ENCODE measurements around the gene MCTP2.
A peak's percentile ranks its signal among the peaks of the same experiment; 100 is the strongest.

The MCTP2 gene, protein sequence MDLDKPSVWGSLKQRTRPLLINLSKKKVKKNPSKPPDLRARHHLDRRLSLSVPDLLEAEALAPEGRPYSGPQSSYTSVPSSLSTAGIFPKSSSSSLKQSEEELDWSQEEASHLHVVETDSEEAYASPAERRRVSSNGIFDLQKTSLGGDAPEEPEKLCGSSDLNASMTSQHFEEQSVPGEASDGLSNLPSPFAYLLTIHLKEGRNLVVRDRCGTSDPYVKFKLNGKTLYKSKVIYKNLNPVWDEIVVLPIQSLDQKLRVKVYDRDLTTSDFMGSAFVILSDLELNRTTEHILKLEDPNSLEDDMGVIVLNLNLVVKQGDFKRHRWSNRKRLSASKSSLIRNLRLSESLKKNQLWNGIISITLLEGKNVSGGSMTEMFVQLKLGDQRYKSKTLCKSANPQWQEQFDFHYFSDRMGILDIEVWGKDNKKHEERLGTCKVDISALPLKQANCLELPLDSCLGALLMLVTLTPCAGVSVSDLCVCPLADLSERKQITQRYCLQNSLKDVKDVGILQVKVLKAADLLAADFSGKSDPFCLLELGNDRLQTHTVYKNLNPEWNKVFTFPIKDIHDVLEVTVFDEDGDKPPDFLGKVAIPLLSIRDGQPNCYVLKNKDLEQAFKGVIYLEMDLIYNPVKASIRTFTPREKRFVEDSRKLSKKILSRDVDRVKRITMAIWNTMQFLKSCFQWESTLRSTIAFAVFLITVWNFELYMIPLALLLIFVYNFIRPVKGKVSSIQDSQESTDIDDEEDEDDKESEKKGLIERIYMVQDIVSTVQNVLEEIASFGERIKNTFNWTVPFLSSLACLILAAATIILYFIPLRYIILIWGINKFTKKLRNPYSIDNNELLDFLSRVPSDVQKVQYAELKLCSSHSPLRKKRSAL

DNA sequence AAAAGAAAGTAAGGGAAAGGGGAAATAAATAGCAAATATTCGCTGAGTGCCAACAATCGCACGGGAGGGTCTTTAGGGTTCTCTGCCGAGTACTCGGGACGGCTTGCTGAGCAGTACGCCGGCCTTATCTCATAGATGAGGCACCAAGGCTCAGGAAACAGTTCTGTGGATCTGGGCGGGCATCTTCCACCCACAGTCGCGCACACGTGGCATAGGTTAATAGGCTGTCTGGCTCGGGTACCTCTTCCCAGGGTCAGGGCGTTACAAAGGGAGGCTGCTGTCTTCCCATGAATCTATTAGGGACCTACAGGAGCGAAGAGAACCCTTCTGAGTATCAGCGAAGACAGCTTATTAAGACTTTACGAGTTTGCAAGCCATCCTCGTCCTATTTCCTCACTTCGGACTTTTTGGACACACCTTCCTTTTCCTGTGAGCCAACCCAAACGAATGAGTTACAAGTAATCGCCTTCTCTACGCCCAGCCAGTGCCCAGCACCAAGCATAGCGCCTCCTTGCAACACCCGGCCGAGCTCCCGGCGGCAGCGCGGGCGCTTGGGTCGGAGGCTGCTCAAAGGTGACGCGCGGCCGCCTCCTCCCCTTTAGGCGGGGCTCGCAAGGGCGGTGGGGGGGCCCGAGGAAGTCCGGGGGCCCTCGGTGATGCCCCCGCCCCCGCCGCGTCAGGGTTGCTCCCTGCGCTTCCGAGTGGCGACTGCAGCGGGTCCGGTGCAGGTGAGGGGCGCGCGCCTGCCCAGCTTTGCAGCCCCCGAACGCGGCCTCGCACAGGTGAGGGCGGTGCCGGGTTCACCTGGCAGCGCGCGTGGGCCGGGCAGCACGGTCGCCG lies at the start of gene MCTP2:
Gene MCTP2, plus strand, starts transcription at position 679 of the 840 bp plus-strand sequence. CDS start 66,705 bp downstream, outside the sequence.
- DNase-seq (ENCODE audit: low spot score): peak; percentile 88

DNA sequence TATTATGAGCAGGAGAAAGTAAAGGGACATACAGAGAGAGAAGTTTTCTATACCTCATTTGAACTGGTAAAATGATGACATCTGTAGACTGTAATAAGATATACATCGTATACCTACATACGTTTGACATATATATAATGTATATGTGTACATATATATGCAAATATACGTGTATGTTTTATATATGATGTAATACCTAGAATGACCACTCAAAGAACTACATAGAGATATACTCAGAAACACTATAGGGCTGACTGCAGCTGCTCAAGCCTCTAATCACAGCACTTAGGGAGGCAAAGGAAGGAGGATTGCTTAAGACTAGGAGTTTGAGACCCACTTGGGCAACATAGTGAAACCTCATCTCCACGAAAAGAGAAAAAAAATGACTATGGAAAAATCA lies 48.5 kb upstream of the MCTP2 start:
- no peak for DNase-seq (ENCODE audit: low spot score)

DNA sequence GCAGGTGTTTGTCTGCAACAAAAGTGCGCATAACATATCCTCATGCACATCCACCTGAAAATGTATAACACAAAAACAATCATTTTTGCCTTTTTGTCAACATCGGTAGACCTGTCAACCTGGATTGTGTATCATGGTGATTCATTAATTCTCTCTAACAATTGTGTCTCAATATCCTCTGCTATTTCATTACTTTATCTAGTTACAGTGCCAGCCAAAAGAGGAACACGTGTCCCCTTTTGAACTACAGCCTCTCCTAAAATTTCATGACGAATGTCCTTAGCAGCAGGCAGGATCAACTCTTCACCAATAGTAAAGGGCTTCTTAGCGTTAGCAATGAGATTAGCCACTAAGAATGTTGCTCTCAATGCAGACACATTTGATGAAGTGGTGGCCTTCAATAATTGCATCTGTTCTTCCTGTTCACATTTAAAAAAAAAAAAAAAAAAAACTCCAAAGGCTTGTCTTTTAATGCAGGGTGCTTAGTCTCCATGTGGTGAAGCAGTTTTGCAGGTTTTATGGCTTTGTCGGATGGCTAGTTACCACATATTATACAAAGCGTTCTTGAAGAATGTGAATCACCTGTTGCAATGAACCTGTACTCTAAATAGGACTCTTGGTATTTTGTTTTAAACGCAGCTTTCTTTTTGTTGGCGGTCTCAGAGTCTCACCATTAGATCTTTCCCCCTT lies 45.7 kb upstream of the MCTP2 start:
- no peak for DNase-seq (ENCODE audit: low spot score)

DNA sequence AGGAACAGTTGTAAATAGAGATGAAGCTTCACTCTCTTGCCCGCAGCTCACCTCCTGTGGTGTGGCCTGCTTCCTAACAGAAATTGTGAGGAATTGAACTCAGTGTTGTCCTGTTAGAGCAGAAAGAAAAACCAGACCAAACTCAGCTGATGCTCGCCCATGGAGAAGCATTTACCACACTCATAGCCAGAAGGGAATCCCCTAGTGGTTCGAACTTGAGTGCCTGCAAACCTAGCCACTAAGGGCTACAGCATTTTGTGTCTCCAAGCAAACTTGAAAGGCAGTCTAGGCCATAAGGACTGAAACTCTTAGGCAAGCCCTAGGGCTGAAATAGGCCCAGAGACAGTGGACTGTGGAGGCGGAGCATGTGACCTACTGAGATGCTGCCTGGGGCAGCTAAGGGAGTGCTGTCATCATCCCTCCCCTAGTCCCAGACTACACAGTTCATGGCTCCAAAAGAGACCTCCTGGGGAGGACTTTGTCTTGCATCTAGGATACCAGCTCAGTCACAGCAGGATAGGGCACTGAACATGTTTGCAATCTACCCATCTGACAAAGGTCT lies 44.5 kb upstream of the MCTP2 start:
- no peak for DNase-seq (ENCODE audit: low spot score)

DNA sequence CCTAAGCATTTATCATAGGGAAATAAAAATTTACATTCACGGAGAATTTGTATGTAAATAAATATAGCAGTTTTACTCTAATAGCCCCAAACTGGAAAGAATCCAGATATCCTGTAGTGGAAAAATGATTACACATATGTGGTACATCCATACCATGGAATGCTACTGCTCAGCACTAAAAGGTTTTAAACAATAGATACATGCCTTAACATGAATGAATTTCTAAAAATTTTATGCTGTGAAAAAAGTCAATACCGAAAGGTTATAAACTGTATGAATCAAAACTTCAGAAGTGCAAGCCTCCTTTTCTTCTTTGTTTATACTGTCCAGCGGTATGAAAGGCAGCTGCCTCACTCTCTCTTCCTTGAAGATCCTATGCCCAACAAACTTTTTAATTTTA lies 37.5 kb upstream of the MCTP2 start:
- no peak for DNase-seq (ENCODE audit: low spot score)

DNA sequence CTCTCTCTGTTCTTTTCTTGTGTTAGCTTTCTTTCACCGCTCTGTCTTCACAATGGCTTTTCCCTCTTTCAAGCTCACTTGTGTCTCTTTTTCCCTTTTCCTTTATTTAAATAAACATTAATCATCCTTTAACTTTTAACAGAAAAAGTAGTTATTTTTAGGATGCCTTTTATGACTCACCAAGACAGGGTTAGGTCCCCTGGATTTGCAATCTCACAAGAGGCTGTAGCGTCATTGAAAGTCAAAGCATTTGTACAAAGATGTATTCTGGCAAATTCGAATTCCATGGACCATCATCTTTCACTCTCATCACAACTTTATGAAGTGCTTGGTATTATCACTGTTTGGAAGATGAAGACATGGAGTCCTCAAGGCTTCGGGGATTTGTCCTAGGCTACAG lies 34.8 kb upstream of the MCTP2 start:
- DNase-seq (ENCODE audit: low spot score): no peak

DNA sequence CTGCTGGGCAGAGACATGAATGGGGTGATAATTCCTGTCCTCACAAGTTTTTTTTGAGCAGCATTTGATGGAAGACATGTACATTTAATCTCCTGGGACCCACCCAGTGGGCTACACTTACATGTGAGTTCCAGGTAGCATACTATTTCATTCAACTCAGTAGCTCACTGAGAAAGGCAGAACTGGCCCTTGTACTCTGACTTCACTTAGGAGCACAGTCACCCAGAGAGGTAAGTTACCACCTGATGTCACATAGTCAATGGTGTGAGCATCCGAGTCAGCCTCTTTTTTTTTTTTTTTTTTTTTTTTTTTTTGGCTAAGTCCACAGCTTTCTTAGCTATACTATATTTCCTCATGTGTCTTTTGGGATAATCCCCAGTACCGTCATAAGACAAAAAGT lies 32.7 kb upstream of the MCTP2 start:
- no peak for DNase-seq (ENCODE audit: low spot score)

DNA sequence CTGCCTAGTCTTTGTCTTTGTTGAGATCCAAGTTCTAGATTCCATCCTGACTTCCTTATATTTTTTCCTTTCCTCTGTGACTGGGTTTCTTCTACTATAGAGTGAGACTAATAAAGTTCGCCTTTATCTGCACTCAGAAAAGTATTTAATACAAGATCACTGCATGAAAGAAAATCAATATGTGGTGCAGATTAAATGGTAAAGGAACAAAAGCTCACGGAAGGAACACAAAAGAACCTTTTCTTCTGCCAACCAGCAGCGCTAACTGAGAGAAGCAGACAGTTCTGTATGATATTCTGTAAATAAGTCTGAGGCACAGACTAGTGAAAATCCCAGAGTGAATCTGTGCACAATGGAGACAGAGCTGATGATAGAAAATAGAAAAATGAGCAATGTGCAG lies 31.6 kb upstream of the MCTP2 start:
- no peak for DNase-seq (ENCODE audit: low spot score)

DNA sequence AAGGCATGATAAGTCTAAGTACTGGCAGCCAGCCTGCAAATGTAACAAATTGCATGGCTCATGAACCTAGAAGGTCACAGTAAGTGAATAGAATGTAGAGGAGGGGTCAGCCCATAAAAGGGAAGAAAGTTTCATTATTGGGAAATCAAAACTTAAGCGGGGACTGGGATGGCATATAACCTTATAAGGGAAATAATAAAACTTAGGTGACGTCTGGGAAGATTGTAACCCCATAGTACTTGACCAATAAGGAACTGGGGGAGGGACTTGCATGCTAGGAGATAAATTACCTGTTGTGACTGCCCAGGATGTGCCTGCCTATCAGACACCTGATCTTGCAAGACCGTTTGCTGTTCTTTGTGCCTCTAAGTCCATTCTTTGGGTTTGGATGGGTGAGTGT lies 28.1 kb upstream of the MCTP2 start:
- no peak for DNase-seq (ENCODE audit: low spot score)

DNA sequence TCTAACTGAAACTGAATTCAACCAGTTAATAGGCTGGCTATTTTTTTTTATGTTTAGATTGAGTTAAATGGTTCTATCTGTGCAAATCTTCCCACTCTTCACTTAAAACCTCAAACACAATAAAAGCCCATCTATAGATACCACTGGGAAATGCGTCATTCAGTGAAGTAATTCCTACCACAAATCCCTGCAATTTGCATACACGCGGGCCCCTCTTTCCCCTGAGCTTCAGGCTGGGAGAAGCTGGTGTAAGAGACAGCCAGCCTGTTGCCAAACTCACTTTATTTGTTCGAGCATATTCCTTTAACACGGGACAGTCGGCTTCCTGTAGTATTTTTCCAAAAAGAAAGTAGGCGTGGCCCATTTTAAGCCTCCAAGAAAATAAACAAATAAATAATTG lies 26.0 kb upstream of the MCTP2 start:
- peak; percentile 7 for DNase-seq (ENCODE audit: low spot score)

DNA sequence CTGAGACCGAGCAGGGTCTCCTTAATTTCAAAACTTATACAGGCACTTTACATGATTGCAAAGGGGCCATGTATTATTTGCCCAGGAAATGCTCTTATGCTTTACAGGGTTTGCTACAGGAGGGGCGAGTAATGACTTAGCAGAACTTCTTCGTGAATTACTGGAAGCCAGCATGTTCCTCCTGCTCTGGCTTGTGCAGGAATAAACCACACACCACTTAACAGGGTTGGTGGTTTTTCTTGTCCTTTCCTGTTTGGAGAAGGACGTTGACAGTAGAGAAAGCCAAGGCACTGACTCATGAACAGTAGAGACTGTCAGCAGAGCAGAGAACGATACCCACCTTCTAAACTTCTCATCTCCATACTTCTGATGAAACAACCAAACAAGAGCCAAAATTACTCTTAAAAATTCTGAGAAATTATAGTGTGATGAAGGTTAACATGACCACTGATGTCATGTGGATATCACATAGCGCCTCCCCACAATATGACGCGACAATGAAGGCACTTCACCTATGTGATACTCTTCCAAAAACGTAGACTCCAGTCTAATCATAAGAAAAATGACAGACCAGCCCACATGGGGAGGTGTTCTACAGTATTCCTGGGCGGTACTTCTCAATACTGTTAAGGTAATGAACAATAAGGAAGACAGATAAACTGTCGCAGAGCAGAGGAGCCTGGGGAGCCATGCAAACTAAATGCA lies 24.7 kb upstream of the MCTP2 start:
- DNase-seq (ENCODE audit: low spot score): peak; percentile 17

DNA sequence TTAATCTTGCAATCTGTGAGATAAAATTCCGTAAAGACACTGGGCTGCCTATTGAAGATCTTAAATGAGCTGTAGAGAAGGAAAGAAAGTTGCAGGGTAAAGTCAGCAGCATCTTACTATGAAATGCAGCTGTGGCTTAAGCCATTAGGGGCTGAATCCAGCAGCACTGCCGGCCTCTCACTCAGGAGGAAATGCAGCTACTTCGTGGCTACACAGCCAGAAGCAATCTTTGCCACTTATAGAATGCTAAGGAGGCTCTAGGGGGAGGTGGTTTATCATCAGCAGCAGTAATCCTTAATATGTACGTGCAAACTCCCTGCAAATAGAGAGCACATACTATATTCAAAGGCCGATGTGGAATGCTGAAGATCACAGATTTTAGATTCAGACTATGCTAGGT lies 19.1 kb upstream of the MCTP2 start:
- no peak for DNase-seq (ENCODE audit: low spot score)

DNA sequence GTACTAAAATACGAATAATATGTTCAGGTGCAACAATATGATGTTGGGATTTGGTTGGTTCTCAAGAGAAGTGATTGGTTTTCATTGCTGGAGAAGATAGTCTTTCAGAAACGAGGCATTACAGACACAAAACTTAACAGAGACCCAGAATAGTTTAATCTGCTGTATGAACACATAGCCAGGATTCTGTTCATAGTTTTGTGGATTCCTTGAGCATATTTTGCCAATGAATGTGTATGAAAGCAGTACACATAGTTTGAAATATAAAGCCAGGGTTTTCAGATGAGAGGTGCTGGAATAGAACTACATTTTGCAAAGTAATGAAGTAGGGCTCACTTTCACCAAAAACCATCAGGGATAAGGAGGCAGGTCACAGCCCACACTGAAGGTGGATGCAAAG lies 5.7 kb upstream of the MCTP2 start:
- DNase-seq (ENCODE audit: low spot score): no peak

DNA sequence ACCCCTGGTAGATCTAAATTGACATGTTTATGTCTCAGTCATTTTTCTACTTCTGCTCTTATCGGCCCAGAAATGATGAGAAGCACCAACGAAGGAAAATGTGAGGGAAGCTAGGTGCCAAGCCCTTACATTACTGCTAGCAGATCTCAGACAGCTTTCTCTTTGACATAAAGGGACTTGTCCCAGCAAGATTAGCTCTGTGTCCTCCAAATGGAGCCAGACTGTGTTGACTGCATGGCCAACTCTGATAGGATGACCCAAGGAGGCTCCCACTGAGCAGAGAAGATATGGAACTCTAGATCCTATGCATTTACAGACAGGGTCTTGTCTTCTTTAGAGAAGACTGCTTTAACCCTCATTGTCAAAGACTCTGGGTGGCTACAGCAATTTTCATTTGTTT lies 2.8 kb upstream of the MCTP2 start:
- DNase-seq (ENCODE audit: low spot score): no peak

DNA sequence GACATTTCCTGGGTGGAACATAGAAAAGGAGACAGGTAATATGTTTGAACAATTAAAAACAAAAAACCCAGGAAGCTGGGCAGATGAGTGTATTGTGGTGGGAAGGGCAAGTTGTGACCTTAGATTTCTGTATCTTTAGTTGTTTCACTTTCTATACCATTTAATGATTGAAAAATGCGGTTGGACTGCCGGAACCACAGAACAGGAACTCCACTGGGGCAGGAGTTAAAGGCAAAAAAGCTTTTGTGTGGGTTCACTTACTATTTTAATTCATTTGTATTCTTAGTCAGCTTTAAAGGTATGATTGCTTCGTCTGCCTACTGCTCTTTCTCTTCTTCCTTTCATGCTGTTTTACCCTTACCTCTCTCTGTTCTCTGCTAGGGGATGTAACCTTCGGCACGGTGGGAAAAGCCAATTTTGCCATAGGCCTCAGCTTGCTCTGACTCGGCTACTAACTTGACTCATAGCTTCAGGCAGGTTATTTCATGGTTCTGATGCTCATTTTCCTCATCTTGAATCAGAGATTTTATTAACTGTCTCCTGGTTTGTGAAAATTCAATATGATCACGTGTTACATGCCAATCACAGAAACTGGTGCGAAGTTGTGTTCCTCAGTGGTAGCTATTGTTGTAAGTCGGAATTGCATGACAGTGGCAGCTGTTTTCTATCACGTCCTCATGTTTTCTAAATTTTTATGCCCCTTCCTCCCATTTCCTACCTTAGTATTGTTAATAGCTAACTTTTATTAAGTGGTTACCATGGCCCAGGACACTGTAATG lies 1.6 kb upstream of the MCTP2 start:
- peak; percentile 11 for DNase-seq (ENCODE audit: low spot score)

DNA sequence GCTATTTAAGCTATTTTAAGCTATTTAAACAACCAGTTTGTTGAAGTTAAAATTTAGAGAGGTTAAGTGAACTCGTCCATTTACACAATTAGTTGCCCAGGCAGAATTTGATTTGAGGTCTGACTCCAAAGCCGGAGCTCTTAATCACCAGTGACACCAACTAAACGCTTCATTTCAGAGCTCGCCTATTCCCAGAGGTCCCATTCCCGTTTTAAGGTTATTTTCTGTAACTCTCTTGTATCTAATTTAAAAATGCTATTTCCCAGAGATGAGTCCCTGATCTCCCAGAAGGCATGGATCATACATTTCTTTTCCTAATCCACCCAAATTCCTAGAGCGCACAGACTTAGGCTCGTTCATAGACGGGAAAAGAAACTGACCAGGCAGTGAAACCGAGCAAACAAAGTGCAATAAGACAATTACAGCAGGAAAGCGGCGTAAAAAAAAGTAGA lies 904 bp upstream of the MCTP2 start:
- no peak for DNase-seq (ENCODE audit: low spot score)

DNA sequence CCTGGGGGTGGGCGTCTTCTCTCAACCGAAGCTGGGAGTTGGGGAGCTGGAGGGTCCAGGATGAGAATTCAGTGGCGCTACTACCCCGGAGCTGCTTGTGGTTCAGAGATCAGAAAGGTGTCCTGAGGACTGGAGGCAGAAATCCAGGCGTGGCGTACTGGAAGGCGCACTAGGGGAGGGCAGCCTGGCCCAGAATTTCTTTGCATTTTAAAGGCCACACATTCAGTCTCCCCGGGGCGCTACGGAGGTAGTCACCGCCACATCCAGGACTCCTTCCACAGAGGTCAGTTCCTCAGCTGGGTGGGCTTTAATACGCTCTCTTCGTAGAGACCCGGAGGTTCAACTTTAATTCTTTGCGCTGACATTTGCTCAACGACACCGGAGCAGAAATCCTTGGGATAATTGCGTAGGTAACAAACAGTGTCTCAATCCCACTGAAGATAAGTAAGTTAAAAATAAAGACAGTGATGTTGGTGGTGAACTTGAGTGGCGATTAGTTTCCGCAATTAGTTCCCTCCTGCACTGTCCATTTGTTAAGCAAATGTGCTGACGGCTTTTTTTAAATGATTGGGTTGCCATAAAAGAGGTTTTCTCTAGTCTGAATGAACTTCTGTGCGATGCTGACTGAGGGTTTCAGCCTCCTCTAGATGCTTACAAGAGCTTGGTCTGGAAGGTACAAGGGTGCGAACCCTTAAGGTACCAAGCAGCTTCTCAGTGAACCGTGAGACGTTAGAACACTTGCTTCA lies 535 bp downstream of the MCTP2 start:
- peak; percentile 64 for DNase-seq (ENCODE audit: low spot score)

DNA sequence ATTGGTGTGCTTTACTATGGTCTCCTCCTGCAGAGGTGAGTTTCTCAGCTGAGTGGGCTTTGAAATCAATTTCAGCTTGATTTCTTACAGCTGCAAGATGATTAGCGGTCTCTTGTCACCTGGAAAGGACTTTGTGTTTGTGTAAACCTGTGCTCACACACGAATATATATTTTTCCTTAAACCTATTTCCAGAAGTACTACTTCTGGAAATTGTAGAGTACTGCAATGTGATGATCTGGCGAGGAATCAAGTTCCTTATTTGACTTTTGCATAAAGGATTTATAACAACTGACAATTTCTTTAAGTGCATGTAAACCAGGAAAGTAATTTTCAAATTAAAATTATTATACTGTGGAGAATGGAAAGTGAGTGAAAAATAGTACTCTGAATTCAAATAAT lies 2.1 kb downstream of the MCTP2 start:
- DNase-seq (ENCODE audit: low spot score): no peak

DNA sequence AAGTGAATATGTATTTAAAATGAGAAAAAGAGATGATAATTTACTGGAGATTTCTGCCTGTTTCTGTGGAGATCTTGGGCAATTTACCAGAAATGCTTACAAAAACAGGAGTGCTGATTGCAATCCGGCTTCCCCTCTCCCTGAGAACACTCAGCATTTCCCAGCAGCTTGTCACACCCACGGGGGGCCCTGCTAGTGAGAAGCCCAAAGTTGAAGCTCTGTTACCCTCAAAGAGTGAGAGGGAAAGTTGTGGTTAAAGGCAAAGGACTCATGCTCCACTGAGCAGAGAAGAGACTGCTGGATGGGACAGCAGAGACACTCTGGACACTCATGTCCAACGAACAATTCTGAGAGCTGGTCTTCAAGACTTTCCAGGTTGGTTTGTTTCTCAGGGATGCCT lies 2.9 kb downstream of the MCTP2 start:
- DNase-seq (ENCODE audit: low spot score): no peak
